ENCODE results near the gene PDE4D. TPM values are rescaled to one million over a fixed set of nuclear protein-coding genes. Genes with fewer than 3 reads are reported as not detected.
"Not testable (repeated sequence)": the region's sequence is repeated elsewhere in the genome, so short reads cannot be mapped to it uniquely, and the experiment has no call there.

Gene PDE4D
- total and polyA plus RNA-seq, 2 donors (not counting 3 experiments of a cell fraction or from before 2014, with no cell fraction given), result 34.5 to 51.2 TPM

DNA sequence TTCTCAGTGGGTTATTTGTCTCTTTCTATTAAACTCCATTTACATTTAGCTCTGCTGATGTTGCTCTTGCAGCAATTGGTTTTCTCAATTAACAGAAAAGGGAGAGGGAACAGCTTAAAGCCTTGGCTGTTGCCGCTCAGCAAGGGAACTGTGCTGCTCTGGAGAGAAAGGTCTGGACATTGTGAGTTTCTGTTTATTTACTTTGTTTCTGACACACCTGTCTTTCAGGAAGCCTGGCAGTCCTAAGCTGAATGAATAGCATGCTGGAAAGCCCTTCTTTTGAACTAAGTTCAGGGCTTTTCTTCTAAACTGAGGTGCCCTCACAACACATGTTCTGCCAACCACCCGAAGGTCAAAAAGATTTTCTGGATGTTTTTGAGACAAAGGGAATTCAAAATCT, 491.9 kb downstream of the PDE4D start:
- H3K27ac ChIP-seq (ENCODE audit: insufficient read depth, low read depth, low read length), result no peak overlapping the region
- intact Hi-C loops (cut with micrococcal nuclease), result no loop called here
- H3K79me2 ChIP-seq (ENCODE audit: control insufficient read depth, insufficient read depth, low read length), result no peaks in the 10 kb centered on the region
- no peak overlapping the region for H3K9ac ChIP-seq (replicated peaks; ENCODE audit: extremely low read depth, insufficient read depth, low read length)
- ChIA-PET POLR2A (no interaction called here), CTCF (interaction anchor here (1.0 to 1.3 kb wide), 3 partner anchors 9 to 272 kb away, joined by 3 to 4 read pairs (median 3); no protein-coding TSS in a partner anchor)
- H3K36me3 ChIP-seq (ENCODE audit: control insufficient read depth in 2 of 2, extremely low read depth in 1 of 2, insufficient read depth in 2 of 2, low read length in 2 of 2), result no peaks in the 10 kb centered on the region
- no peaks in the 10 kb centered on the region for H3K27me3 ChIP-seq (ENCODE audit: control insufficient read depth in 2 of 2, insufficient read depth in 2 of 2, low read length in 2 of 2)
- no peaks in the 10 kb centered on the region for H3K9me1 ChIP-seq (replicated peaks; ENCODE audit: control insufficient read depth, extremely low read depth, insufficient read depth, low read length)
- TF ChIP-seq, protein P1, sequence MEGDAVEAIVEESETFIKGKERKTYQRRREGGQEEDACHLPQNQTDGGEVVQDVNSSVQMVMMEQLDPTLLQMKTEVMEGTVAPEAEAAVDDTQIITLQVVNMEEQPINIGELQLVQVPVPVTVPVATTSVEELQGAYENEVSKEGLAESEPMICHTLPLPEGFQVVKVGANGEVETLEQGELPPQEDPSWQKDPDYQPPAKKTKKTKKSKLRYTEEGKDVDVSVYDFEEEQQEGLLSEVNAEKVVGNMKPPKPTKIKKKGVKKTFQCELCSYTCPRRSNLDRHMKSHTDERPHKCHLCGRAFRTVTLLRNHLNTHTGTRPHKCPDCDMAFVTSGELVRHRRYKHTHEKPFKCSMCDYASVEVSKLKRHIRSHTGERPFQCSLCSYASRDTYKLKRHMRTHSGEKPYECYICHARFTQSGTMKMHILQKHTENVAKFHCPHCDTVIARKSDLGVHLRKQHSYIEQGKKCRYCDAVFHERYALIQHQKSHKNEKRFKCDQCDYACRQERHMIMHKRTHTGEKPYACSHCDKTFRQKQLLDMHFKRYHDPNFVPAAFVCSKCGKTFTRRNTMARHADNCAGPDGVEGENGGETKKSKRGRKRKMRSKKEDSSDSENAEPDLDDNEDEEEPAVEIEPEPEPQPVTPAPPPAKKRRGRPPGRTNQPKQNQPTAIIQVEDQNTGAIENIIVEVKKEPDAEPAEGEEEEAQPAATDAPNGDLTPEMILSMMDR (IDR thresholded peaks at IDR 0.05; ENCODE audit: extremely low read depth in 1 of 2, insufficient read depth in 1 of 2, low read depth in 1 of 2, low read length in 2 of 2), result no peak
- TF ChIP-seq POLR2A (IDR thresholded peaks at IDR 0.05; ENCODE audit: low read depth, low read length), result no peak
- no peak for TF ChIP-seq MYC (IDR thresholded peaks at IDR 0.05; ENCODE audit: low read depth, low read length)
- TF ChIP-seq JUN (IDR thresholded peaks at IDR 0.05; ENCODE audit: borderline replicate concordance, insufficient read depth, insufficient read length, low read depth), result no peak
- TF ChIP-seq, protein P2, sequence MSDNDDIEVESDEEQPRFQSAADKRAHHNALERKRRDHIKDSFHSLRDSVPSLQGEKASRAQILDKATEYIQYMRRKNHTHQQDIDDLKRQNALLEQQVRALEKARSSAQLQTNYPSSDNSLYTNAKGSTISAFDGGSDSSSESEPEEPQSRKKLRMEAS (IDR thresholded peaks at IDR 0.05; ENCODE audit: insufficient read depth, insufficient read length), result no peak
- no TSS peak for BruUV-seq (replicated peaks)
- H3K4me1 ChIP-seq (ENCODE audit: control insufficient read depth, extremely low read depth, insufficient read depth, low read length), result no peaks in the 10 kb centered on the region
- dilution Hi-C loops (cut with MboI; ENCODE audit: extremely low pct_ligation_motif_present, low sequenced_read_pairs), result no loop called here
- H2AFZ ChIP-seq (ENCODE audit: low read depth, low read length), result no peak overlapping the region
- FAIRE-seq (no peak), DNase-seq (ENCODE audit: low read depth, low spot score) (no peak)
- H3K9me3 ChIP-seq (replicated peaks; ENCODE audit: control insufficient read depth, insufficient read depth, low read length), result no peaks in the 10 kb centered on the region
- no peak overlapping the region for H3K4me2 ChIP-seq (ENCODE audit: insufficient read depth, low read length)
- no peaks in the 10 kb centered on the region for H4K20me1 ChIP-seq (replicated peaks; ENCODE audit: control insufficient read depth, extremely low read depth, insufficient read depth, low read length)
- no peak overlapping the region for H3K4me3 ChIP-seq (replicated peaks in 1 of 3; ENCODE audit: insufficient read depth in 1 of 3, low read depth in 1 of 3, low read length in 3 of 3)

DNA sequence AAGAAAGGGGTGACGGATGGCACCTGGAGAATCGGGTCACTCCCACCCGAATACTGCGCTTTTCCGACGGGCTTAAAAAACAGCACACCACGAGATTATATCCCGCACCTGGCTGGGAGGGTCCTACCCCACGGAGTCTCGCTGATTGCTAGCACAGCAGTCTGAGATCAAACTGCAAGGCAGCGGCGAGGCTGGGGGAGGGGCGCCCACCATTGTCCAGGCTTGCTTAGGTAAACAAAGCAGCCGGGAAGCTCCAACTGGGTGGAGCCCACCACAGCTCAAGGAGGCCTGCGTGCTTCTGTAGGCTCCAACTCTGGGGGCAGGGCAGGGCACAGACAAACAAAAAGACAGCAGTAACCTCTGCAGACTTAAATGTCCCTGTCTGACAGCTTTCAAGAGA, 498.6 kb downstream of the PDE4D start:
- H3K4me3 ChIP-seq (replicated peaks in 1 of 3; ENCODE audit: insufficient read depth in 1 of 3, low read depth in 1 of 3, low read length in 3 of 3); H3K36me3 ChIP-seq (ENCODE audit: control insufficient read depth in 2 of 2, extremely low read depth in 1 of 2, insufficient read depth in 2 of 2, low read length in 2 of 2); H3K27ac ChIP-seq (ENCODE audit: insufficient read depth, low read depth, low read length); H3K4me2 ChIP-seq (ENCODE audit: insufficient read depth, low read length); BruUV-seq (replicated peaks); H3K4me1 ChIP-seq (ENCODE audit: control insufficient read depth, extremely low read depth, insufficient read depth, low read length); FAIRE-seq; H2AFZ ChIP-seq (ENCODE audit: low read depth, low read length); CTCF ChIA-PET; H3K9me1 ChIP-seq (replicated peaks; ENCODE audit: control insufficient read depth, extremely low read depth, insufficient read depth, low read length); H4K20me1 ChIP-seq (replicated peaks; ENCODE audit: control insufficient read depth, extremely low read depth, insufficient read depth, low read length); H3K9me3 ChIP-seq (replicated peaks; ENCODE audit: control insufficient read depth, insufficient read depth, low read length); DNase-seq (ENCODE audit: low read depth, low spot score); H3K27me3 ChIP-seq (ENCODE audit: control insufficient read depth in 2 of 2, insufficient read depth in 2 of 2, low read length in 2 of 2); dilution Hi-C loops (cut with MboI; ENCODE audit: extremely low pct_ligation_motif_present, low sequenced_read_pairs); POLR2A ChIA-PET; H3K9ac ChIP-seq (replicated peaks; ENCODE audit: extremely low read depth, insufficient read depth, low read length); H3K79me2 ChIP-seq (ENCODE audit: control insufficient read depth, insufficient read depth, low read length); intact Hi-C loops (cut with micrococcal nuclease): not testable (repeated sequence)

Measured in endothelial cell of umbilical vein (primary cell).